Duodenal mucosa (tissue), 2 donors: Measurements from ENCODE around the gene MTAP.
A peak's percentile ranks its signal among the peaks of the same experiment; 100 is the strongest.

ENCODE experiments used
- H3K27ac ChIP-seq: one replicate; pipeline ENCODE4 v1.7.0; 2013; ENCODE audit warnings: low read depth, low read length
- H3K27me3 ChIP-seq, 2 donors: one replicate each; pipeline ENCODE4 v1.7.0; 2013; ENCODE audit warnings: low read length in 2 of 2, control low read depth in 1 of 2; ENCODE audit not compliant: insufficient read depth in 2 of 2, control insufficient read depth in 1 of 2
- H3K36me3 ChIP-seq, 2 donors: one replicate each; pipeline ENCODE4 v1.7.0; 2013; ENCODE audit warnings: low read length in 2 of 2, control low read depth in 1 of 2; ENCODE audit not compliant: insufficient read depth in 2 of 2, control insufficient read depth in 1 of 2
- H3K4me1 ChIP-seq, 2 donors: one replicate each; pipeline ENCODE4 v1.7.0; 2013; ENCODE audit warnings: low read length in 2 of 2, control low read depth in 1 of 2; ENCODE audit not compliant: insufficient read depth in 2 of 2, control insufficient read depth in 1 of 2
- H3K4me3 ChIP-seq, 2 donors: one replicate each; pipeline ENCODE4 v1.7.0; 2013; ENCODE audit warnings: low read length in 2 of 2, low read depth in 1 of 2
- H3K9ac ChIP-seq, 2 donors: one replicate each; pipeline ENCODE4 v1.7.0; 2013; ENCODE audit warnings: low read length in 2 of 2, low read depth in 1 of 2
- H3K9me3 ChIP-seq, 2 donors: one replicate each; pipeline ENCODE4 v1.7.0; 2013; ENCODE audit warnings: low read length in 2 of 2, control low read depth in 1 of 2; ENCODE audit not compliant: control insufficient read depth in 1 of 2

Gene MTAP

DNA sequence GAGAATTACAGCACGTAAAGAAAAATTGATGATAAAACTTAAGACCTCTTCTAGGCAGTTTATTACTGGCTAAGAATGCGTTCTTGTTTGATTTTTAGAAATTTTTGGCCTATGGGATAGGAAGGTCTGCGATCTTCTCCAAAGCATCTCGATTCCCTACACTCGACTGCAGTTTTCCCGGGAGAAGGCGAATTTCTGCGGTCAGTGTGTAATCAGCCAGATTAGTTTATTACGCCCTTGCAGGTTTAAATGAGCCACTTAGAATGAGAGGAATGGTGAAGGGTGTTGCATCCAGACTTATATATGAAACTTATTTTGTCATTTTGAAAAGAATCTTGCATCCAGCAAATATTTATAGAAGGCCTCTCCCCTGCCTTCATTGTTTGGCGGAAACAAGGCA lies 1.2 kb downstream of the MTAP start:
- no peak overlapping the region for H3K27ac ChIP-seq
- H3K4me1 ChIP-seq: peaks cover 24 to 27% of the 10 kb centered on the region in 2 donors
- H3K9ac ChIP-seq: peak overlapping the region; percentile 80 to 85

DNA sequence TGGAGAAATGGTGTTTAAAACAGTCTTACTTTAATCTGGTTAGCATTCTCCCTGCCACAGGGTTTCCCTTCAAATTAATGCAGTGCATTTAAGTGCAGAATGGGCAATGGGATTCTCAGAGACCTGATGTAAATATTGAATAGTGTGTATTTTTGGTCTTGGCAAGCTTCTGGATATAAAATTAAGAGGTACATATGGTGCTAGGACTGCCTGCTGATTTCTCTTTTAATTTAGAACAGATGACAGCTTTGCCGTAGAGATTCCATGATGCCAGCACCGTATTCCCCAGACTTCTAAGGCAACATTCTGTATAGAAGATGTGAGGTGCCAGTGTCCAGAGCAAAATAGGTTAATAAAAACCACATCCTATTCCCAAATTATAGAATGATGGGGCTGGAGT lies 1.9 kb downstream of the MTAP start:
- Histone ChIP-seq H3K27me3 (no peaks in the 10 kb centered on the region), H3K9me3 (no peaks in the 10 kb centered on the region), H3K4me3 (peak overlapping the region in 1 of 2 donors; percentile 90), H3K36me3 (peaks cover 0 to 11% of the 10 kb centered on the region in 2 donors), H3K9ac (peak overlapping the region in 1 of 2 donors; percentile 85), H3K27ac (no peak overlapping the region), H3K4me1 (peaks cover 24 to 27% of the 10 kb centered on the region in 2 donors)

More for the DNA sequence above, 1.2 kb downstream of the MTAP start:
- Histone ChIP-seq H3K27me3 (no peaks in the 10 kb centered on the region), H3K4me3 (peak overlapping the region; percentile 90 to 92), H3K36me3 (peaks cover 0 to 6% of the 10 kb centered on the region in 2 donors), H3K9me3 (no peaks in the 10 kb centered on the region)

DNA sequence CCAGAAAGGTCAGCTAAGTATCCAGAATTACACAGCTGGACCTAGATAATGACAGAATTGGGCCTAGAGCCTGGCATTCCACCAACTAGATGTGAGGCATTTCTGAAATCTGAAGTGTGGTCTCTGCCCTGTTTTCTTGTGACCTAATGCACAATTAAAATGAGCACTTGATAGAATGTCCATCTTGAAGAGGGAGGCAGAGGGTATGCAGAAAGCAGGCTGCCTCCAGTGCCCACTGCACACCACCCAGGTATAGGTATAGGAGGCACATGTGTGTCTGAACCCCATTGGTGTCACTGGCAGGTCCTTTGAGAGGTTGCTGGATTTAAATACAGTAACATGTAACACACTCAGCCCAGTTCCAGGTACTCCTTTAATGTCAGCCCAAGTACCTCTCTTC lies 2.4 kb downstream of the MTAP start:
- Histone ChIP-seq H3K9ac (peak overlapping the region in 1 of 2 donors; percentile 34), H3K27me3 (no peaks in the 10 kb centered on the region), H3K36me3 (peaks cover 0 to 11% of the 10 kb centered on the region in 2 donors), H3K4me1 (peaks cover 24 to 27% of the 10 kb centered on the region in 2 donors), H3K4me3 (no peak overlapping the region), H3K27ac (no peak overlapping the region), H3K9me3 (no peaks in the 10 kb centered on the region)

DNA sequence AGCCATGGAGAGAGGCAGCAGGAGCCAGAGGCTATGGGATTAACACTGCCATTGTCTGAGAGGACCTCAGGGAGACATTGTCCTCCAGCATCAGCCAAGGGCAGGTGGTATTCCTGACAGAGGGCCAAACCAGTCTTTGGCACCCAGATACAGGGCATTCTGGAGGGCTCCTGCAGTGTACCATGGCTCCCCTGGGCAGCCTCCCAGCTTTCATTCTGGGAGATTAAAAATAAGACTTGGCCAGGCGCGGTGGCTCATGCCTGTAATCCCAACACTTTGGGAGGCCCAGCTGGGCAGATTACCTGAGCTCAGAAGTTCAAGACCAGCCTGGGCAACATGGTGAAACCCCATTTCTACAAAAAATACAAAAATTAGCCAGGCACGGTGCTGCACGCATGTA lies 4.2 kb downstream of the MTAP start:
- no peak overlapping the region for H3K27ac ChIP-seq
- no peak overlapping the region for H3K4me3 ChIP-seq
- H3K9me3 ChIP-seq: no peaks in the 10 kb centered on the region
- H3K27me3 ChIP-seq: no peaks in the 10 kb centered on the region
- peaks cover 21 to 24% of the 10 kb centered on the region in 2 donors for H3K4me1 ChIP-seq
- H3K36me3 ChIP-seq: peaks cover 0 to 19% of the 10 kb centered on the region in 2 donors
- H3K9ac ChIP-seq: no peak overlapping the region

DNA sequence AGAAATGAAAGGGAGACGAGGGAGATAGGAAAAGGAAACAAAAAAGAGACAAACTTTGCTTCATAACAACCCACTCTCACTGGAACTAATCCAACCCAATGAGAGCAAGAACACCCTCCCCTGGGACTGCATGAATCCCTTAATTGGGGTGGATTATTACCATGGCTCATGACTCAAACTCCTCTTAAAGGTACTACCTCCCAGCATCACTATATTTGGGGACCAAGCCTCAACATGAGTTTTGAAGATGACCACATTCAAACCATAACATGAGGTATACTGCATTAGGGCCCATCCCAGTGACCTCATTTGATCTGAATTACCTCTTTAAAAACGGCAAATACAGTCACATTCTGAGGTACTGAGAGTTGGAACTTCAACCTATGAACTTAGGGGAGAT lies 8.0 kb downstream of the MTAP start:
- no peaks in the 10 kb centered on the region for H3K27me3 ChIP-seq
- H3K4me1 ChIP-seq: peaks cover 0 to 12% of the 10 kb centered on the region in 2 donors
- H3K36me3 ChIP-seq: peaks cover 0 to 19% of the 10 kb centered on the region in 2 donors
- no peak overlapping the region for H3K4me3 ChIP-seq
- H3K27ac ChIP-seq: no peak overlapping the region
- no peak overlapping the region for H3K9ac ChIP-seq
- H3K9me3 ChIP-seq: no peaks in the 10 kb centered on the region

DNA sequence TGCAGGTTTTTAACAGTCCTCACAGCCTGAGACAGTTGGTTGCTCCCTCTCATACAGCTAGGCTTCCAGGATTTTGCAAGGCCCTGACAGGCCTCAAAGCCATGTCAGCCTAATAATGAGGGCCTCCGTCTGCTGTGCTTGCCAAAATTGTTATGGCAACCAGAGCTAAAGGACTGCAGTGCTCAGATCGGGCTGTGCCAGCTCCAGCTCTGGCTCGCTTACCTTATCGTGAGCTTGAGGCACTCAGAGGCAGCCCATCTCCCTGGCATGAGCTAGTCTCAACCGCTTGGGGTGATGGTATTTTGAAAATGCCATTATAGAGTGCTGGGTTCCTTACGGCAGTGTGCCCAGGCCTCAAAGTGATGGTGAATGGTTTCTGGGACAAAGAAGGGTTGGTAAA lies 8.4 kb downstream of the MTAP start:
- Histone ChIP-seq H3K9me3 (no peaks in the 10 kb centered on the region), H3K9ac (no peak overlapping the region), H3K4me3 (no peak overlapping the region), H3K27ac (no peak overlapping the region), H3K27me3 (no peaks in the 10 kb centered on the region), H3K36me3 (peaks cover 3 to 24% of the 10 kb centered on the region in 2 donors), H3K4me1 (peaks cover 0 to 8% of the 10 kb centered on the region in 2 donors)

DNA sequence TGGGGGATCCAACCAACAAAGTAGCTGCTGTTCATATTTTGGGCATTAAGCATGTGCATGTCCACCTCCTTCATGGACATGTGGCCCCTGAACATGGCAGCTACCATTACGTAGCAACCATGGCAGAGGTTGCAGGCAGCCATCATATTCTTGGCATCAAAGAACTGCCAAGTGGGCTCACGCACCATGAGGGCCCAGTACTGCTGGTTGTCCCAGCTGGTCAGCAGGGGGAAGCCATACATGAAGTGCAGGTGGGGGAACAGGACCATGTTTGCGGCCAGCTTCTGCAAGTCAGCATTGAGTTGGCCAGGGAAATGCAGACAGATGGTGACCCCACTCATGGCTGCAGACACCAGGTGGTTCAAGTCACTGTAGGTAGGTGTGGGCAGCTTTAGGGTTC lies 9.5 kb downstream of the MTAP start:
- H3K9ac ChIP-seq: no peak overlapping the region
- H3K9me3 ChIP-seq: no peaks in the 10 kb centered on the region
- H3K4me3 ChIP-seq: no peak overlapping the region
- peaks cover 8 to 34% of the 10 kb centered on the region in 2 donors for H3K36me3 ChIP-seq
- H3K4me1 ChIP-seq: peaks cover 0 to 7% of the 10 kb centered on the region in 2 donors
- no peak overlapping the region for H3K27ac ChIP-seq
- H3K27me3 ChIP-seq: no peaks in the 10 kb centered on the region

DNA sequence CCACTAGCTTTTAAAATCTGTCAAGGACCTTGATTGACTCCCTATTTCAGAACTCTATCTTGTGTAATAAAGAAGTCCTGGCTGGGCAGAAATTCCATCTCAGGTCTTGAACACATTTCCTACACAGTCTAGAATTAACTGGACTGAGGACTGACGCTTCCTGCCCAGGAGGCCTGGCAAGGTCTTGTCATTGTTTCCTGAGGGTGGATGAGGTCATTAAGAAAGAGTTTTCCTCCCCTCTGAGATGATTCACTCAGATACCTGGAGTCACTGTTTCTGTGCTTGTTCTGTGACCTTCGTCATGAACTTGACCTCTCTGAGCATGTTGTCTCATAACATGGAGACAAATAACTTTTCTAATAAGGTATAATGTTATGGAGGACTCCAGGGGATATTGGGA lies 10.0 kb downstream of the MTAP start:
- H3K36me3 ChIP-seq: peaks cover 13 to 39% of the 10 kb centered on the region in 2 donors
- no peak overlapping the region for H3K9ac ChIP-seq
- no peak overlapping the region for H3K27ac ChIP-seq
- no peak overlapping the region for H3K4me3 ChIP-seq
- H3K27me3 ChIP-seq: no peaks in the 10 kb centered on the region
- no peaks in the 10 kb centered on the region for H3K9me3 ChIP-seq
- H3K4me1 ChIP-seq: peaks cover 0 to 7% of the 10 kb centered on the region in 2 donors

DNA sequence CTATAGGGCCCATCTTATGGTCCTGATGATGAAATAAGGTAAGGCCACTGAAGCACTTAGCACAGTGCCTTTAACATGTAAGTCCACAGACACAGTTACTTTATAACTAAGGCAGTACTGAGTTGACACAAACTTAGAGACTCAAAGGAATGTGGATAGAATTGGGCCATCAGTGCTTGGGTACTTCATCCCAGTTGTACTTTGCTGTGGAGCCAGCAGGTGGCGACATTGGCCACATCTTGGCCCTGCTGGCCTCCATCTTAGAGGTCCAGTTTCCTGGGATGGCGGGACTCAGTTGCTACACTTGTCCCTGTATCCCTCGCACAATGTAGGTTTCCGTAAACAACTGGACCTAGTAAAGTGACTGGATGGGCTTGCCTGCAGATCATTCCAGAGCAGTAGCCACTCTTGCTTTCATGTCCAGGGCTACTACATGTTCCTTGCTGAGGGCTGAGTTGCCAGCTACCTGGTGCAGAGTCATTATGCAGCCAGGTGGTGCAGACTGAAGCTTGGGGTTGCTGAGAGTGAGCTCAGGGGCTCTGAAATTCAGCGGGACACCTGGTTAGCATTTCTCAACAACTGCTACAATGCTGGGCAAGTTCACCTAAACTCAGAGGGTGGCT lies 10.6 kb downstream of the MTAP start:
- H3K27ac ChIP-seq: no peak overlapping the region
- H3K9ac ChIP-seq: no peak overlapping the region
- no peaks in the 10 kb centered on the region for H3K9me3 ChIP-seq
- H3K4me1 ChIP-seq: peaks cover 0 to 7% of the 10 kb centered on the region in 2 donors
- H3K36me3 ChIP-seq: peaks cover 19 to 46% of the 10 kb centered on the region in 2 donors
- H3K27me3 ChIP-seq: no peaks in the 10 kb centered on the region
- H3K4me3 ChIP-seq: no peak overlapping the region

DNA sequence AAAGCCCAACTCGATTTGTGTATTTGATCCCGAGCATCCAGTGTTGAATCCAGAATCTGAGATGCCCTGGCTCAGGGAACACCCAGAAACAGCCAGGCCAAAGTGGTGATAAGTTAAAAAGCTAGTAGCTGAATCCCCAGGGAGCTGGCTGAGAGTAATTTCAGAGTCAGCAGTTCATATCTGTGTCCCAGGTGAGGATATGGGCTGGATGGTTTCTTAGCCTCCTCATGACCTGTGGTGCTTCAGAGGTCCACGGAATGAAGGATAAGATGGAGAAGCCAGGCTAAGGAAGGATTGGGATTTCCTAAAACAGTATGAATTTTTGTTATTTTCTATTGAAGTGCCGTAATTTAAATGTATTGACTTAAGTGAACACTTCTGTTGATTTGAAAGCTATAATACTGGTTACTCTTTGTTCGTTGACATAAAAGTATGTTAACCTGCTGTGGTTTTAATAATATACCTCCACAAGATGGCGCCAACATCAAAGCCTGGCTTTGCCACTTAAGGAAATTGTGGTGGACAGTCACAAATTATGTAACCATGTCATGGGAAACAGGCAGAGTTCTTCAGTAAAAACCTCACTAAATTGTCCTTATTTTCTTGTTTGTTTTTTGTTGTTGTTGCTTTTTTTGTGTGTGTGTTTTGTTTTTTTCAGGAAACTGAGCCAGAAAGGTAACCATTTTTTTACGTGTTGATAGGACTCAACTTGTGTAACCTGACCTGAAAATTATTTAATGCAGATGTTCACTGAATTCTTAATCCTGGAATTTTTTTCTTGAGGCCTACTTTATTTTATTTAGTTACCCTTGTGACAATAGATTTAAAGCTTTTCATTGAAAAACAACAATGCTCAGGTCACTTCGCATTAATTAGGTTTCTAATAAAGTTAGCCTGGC lies 11.4 kb downstream of the MTAP start:
- Histone ChIP-seq H3K27ac (no peak overlapping the region), H3K9ac (no peak overlapping the region), H3K36me3 (peaks cover 19 to 50% of the 10 kb centered on the region in 2 donors), H3K4me3 (no peak overlapping the region), H3K27me3 (no peaks in the 10 kb centered on the region), H3K4me1 (peaks cover 0 to 7% of the 10 kb centered on the region in 2 donors), H3K9me3 (no peaks in the 10 kb centered on the region)
